ENCODE results near the gene SEC61A2. TPM values are rescaled to one million over a fixed set of nuclear protein-coding genes. Genes with fewer than 3 reads are reported as not detected.

SEC61A2 gene
- total and polyA plus RNA-seq, 2 of the 8 experiments (the other 6 are each of a cell fraction or from before 2014, with no cell fraction given), result 18.2 to 19.2 TPM

DNA sequence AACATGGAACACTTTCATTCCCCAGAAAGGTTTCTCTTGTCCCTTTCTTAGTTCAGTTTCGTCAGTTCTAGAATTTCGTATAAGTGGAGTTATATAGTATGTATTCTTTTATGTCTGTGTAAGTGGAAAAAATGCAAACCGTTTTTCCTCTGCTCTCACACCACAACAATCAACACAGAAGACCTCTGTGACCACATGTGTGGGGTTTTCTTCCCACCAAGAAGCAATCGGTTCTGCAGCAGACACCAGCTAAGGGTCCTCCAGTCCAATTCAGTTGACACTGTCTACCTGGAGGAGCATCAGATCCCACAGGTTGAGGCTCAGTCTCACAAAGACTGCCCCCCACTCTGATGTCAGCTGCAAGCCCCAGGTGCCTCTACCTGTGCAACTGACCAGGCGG lies 72.7 kb downstream of the SEC61A2 start (continued):
- TF ChIP-seq, protein P1, sequence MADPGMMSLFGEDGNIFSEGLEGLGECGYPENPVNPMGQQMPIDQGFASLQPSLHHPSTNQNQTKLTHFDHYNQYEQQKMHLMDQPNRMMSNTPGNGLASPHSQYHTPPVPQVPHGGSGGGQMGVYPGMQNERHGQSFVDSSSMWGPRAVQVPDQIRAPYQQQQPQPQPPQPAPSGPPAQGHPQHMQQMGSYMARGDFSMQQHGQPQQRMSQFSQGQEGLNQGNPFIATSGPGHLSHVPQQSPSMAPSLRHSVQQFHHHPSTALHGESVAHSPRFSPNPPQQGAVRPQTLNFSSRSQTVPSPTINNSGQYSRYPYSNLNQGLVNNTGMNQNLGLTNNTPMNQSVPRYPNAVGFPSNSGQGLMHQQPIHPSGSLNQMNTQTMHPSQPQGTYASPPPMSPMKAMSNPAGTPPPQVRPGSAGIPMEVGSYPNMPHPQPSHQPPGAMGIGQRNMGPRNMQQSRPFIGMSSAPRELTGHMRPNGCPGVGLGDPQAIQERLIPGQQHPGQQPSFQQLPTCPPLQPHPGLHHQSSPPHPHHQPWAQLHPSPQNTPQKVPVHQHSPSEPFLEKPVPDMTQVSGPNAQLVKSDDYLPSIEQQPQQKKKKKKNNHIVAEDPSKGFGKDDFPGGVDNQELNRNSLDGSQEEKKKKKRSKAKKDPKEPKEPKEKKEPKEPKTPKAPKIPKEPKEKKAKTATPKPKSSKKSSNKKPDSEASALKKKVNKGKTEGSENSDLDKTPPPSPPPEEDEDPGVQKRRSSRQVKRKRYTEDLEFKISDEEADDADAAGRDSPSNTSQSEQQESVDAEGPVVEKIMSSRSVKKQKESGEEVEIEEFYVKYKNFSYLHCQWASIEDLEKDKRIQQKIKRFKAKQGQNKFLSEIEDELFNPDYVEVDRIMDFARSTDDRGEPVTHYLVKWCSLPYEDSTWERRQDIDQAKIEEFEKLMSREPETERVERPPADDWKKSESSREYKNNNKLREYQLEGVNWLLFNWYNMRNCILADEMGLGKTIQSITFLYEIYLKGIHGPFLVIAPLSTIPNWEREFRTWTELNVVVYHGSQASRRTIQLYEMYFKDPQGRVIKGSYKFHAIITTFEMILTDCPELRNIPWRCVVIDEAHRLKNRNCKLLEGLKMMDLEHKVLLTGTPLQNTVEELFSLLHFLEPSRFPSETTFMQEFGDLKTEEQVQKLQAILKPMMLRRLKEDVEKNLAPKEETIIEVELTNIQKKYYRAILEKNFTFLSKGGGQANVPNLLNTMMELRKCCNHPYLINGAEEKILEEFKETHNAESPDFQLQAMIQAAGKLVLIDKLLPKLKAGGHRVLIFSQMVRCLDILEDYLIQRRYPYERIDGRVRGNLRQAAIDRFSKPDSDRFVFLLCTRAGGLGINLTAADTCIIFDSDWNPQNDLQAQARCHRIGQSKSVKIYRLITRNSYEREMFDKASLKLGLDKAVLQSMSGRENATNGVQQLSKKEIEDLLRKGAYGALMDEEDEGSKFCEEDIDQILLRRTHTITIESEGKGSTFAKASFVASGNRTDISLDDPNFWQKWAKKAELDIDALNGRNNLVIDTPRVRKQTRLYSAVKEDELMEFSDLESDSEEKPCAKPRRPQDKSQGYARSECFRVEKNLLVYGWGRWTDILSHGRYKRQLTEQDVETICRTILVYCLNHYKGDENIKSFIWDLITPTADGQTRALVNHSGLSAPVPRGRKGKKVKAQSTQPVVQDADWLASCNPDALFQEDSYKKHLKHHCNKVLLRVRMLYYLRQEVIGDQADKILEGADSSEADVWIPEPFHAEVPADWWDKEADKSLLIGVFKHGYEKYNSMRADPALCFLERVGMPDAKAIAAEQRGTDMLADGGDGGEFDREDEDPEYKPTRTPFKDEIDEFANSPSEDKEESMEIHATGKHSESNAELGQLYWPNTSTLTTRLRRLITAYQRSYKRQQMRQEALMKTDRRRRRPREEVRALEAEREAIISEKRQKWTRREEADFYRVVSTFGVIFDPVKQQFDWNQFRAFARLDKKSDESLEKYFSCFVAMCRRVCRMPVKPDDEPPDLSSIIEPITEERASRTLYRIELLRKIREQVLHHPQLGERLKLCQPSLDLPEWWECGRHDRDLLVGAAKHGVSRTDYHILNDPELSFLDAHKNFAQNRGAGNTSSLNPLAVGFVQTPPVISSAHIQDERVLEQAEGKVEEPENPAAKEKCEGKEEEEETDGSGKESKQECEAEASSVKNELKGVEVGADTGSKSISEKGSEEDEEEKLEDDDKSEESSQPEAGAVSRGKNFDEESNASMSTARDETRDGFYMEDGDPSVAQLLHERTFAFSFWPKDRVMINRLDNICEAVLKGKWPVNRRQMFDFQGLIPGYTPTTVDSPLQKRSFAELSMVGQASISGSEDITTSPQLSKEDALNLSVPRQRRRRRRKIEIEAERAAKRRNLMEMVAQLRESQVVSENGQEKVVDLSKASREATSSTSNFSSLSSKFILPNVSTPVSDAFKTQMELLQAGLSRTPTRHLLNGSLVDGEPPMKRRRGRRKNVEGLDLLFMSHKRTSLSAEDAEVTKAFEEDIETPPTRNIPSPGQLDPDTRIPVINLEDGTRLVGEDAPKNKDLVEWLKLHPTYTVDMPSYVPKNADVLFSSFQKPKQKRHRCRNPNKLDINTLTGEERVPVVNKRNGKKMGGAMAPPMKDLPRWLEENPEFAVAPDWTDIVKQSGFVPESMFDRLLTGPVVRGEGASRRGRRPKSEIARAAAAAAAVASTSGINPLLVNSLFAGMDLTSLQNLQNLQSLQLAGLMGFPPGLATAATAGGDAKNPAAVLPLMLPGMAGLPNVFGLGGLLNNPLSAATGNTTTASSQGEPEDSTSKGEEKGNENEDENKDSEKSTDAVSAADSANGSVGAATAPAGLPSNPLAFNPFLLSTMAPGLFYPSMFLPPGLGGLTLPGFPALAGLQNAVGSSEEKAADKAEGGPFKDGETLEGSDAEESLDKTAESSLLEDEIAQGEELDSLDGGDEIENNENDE (IDR thresholded peaks at IDR 0.05; ENCODE audit: insufficient replicate concordance, low read length), result no peak
- no peak for TF ChIP-seq NRF1 (IDR thresholded peaks at IDR 0.05; ENCODE audit: low read depth, low read length)
- TF ChIP-seq, protein P2, sequence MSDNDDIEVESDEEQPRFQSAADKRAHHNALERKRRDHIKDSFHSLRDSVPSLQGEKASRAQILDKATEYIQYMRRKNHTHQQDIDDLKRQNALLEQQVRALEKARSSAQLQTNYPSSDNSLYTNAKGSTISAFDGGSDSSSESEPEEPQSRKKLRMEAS (IDR thresholded peaks at IDR 0.05), result no peak
- TF ChIP-seq TAF1 (IDR thresholded peaks at IDR 0.05; ENCODE audit: low read depth, low read length), result no peak

Measured in H1 (cell line).